ENCODE results near the gene VKORC1.

DNA sequence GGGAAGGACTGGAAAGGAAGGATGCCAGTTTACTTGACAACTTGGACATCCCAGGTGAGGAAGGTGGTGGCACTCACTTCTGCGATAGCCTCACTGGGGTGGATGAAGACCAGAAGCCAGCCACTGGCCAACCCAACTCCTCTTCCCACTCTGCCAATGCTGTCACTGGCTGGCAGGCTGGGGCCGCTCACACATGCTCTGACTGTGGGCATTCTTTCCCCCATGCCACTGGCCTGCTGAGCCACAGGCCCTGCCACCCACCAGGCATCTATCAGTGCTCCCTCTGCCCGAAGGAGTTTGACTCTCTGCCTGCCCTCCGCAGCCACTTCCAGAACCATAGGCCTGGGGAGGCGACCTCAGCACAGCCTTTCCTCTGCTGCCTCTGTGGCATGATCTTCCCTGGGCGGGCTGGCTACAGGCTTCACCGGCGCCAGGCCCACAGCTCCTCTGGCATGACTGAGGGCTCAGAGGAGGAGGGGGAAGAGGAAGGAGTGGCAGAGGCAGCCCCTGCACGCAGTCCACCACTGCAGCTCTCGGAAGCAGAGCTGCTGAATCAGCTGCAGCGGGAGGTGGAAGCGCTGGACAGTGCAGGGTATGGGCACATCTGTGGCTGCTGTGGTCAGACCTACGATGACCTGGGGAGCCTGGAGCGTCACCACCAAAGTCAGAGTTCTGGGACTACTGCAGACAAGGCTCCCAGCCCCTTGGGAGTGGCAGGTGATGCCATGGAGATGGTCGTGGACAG is 15.8 kb downstream of the VKORC1 start:
- TF ChIP-seq, protein P1, sequence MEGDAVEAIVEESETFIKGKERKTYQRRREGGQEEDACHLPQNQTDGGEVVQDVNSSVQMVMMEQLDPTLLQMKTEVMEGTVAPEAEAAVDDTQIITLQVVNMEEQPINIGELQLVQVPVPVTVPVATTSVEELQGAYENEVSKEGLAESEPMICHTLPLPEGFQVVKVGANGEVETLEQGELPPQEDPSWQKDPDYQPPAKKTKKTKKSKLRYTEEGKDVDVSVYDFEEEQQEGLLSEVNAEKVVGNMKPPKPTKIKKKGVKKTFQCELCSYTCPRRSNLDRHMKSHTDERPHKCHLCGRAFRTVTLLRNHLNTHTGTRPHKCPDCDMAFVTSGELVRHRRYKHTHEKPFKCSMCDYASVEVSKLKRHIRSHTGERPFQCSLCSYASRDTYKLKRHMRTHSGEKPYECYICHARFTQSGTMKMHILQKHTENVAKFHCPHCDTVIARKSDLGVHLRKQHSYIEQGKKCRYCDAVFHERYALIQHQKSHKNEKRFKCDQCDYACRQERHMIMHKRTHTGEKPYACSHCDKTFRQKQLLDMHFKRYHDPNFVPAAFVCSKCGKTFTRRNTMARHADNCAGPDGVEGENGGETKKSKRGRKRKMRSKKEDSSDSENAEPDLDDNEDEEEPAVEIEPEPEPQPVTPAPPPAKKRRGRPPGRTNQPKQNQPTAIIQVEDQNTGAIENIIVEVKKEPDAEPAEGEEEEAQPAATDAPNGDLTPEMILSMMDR (IDR thresholded peaks at IDR 0.05) = no peak
- TF ChIP-seq POLR2A (IDR thresholded peaks at IDR 0.05) = no peak

All from Peyer's patch (tissue), 4 donors.